SK-N-MC (cell line): ENCODE data around the gene CHSY3.

Source experiments
- EZH2 ChIP-seq: fragments of 200-600 bp; sonication (generic); IDR thresholded peaks from one replicate; pipeline ENCODE4 v1.6.1; 2017; ENCODE audit warnings: antibody characterized with exemption
- POLR2AphosphoS5 ChIP-seq: IDR thresholded peaks from 2 replicates; pipeline ENCODE4 v1.6.1; 2012; ENCODE audit warnings: mild to moderate bottlenecking, low read depth, low read length, borderline replicate concordance

- TF ChIP-seq EZH2 (no peak), POLR2AphosphoS5 (no peak)
Measured at GRCh38 chr5:130034566-130035210, 130.4 kb downstream of the CHSY3 start.
